HepG2 (cell line): ENCODE data around the gene TTC6. TPM values are rescaled to one million over a fixed set of nuclear protein-coding genes. Genes with fewer than 3 reads are reported as not detected.

Experiments
- ATF7 ChIP-seq, 2 experiments: fragments of 450-650 bp in 1 of 2; sonication (generic) in 1 of 2; formaldehyde crosslinking in 1 of 2; IDR thresholded peaks; 2 replicates each; pipeline versions ENCODE4 v1.4.0 to v1.6.1; 2016 to 2020; ENCODE audit warnings: antibody characterized with exemption in 1 of 2, mild to moderate bottlenecking in 1 of 2, missing genetic modification reagents in 1 of 2
- ATRX ChIP-seq: sonication (generic); formaldehyde crosslinking; IDR thresholded peaks from 2 replicates; pipeline ENCODE4 v1.4.0; 2020; ENCODE audit warnings: missing genetic modification reagents, borderline replicate concordance
- BCL6 ChIP-seq: IDR thresholded peaks from 2 replicates; pipeline ENCODE4 v1.6.1; 2016; ENCODE audit warnings: missing genetic modification reagents, missing compliant biosample characterization
- FOSL2 ChIP-seq: sonication (generic); formaldehyde crosslinking; IDR thresholded peaks from 2 replicates; pipeline ENCODE4 v1.4.0; 2020; ENCODE audit warnings: missing genetic modification reagents
- GABPB1 ChIP-seq: IDR thresholded peaks from 2 replicates; pipeline ENCODE4 v1.6.1; 2016; ENCODE audit warnings: mild to moderate bottlenecking, missing genetic modification reagents, moderate library complexity, missing compliant biosample characterization
- JUNB ChIP-seq: sonication (generic); formaldehyde crosslinking; IDR thresholded peaks from 2 replicates; pipeline ENCODE4 v1.8.0; 2022; ENCODE audit warnings: missing genetic modification reagents, mild to moderate bottlenecking, borderline replicate concordance
- KLF6 ChIP-seq: IDR thresholded peaks from 2 replicates; pipeline ENCODE4 v1.8.0; 2016; ENCODE audit warnings: missing biosample characterization, missing genetic modification reagents
- MED13 ChIP-seq: sonication (generic); formaldehyde crosslinking; IDR thresholded peaks from 2 replicates; pipeline ENCODE4 v1.5.0; 2020; ENCODE audit warnings: missing genetic modification reagents
- MIER2 ChIP-seq: IDR thresholded peaks from 2 replicates; pipeline ENCODE4 v1.6.1; 2016; ENCODE audit warnings: missing biosample characterization, missing genetic modification reagents
- NR2F1 ChIP-seq, 2 experiments: fragments of 450-650 bp in 1 of 2; formaldehyde crosslinking in 1 of 2; IDR thresholded peaks; 2 replicates each; pipeline versions ENCODE4 v1.5.0 to v1.6.1; 2016 to 2020; ENCODE audit warnings: mild to moderate bottlenecking in 1 of 2, missing compliant biosample characterization in 1 of 2, missing genetic modification reagents in 1 of 2, moderate library complexity in 1 of 2
- NR2F2 ChIP-seq: IDR thresholded peaks from 2 replicates; pipeline ENCODE4 v1.6.1; 2012; ENCODE audit warnings: low read depth, inconsistent platforms, borderline replicate concordance
- POLR2A ChIP-seq, 2 experiments: IDR thresholded peaks; 2 replicates each; pipeline ENCODE4 v1.6.1; 2011; ENCODE audit warnings: low read depth in 2 of 2, low read length in 2 of 2, mild to moderate bottlenecking in 1 of 2, moderate library complexity in 1 of 2; ENCODE audit not compliant: insufficient read depth in 1 of 2
- SCMH1 ChIP-seq: sonication (generic); formaldehyde crosslinking; IDR thresholded peaks from 2 replicates; pipeline ENCODE4 v1.9.0; 2021; ENCODE audit warnings: missing genetic modification reagents, mild to moderate bottlenecking, borderline replicate concordance
- SP1 ChIP-seq, 2 experiments: fragments of 450-650 bp in 1 of 2; sonication (generic) in 1 of 2; formaldehyde crosslinking in 1 of 2; IDR thresholded peaks; 2 replicates each; pipeline versions ENCODE4 v1.4.0 to v1.6.1; 2016 to 2020; ENCODE audit warnings: missing genetic modification reagents in 1 of 2
- SRSF1 ChIP-seq: fragments of 200-400 bp; formaldehyde crosslinking; optimal IDR thresholded peaks from 2 replicates; pipeline ENCODE3; 2017; ENCODE audit warnings: mild to moderate bottlenecking, low read depth, low read length, moderate library complexity
- TFE3 ChIP-seq: IDR thresholded peaks from 2 replicates; pipeline ENCODE4 v1.6.1; 2016
- ZBTB7B ChIP-seq: sonication (generic); formaldehyde crosslinking; IDR thresholded peaks from 2 replicates; pipeline ENCODE4 v1.4.0; 2020; ENCODE audit warnings: missing genetic modification reagents
- ZFP90 ChIP-seq: sonication (generic); formaldehyde crosslinking; IDR thresholded peaks from 2 replicates; pipeline ENCODE4 v1.8.0; 2022; ENCODE audit warnings: missing genetic modification reagents, mild to moderate bottlenecking, inconsistent platforms, borderline replicate concordance
- ZMYM4 ChIP-seq: sonication (generic); formaldehyde crosslinking; IDR thresholded peaks from 2 replicates; pipeline ENCODE4 v1.8.1; 2023; ENCODE audit warnings: mild to moderate bottlenecking, missing genetic modification reagents
- ZNF138 ChIP-seq: sonication (generic); formaldehyde crosslinking; IDR thresholded peaks from 2 replicates; pipeline ENCODE4 v1.5.0; 2020; ENCODE audit warnings: mild to moderate bottlenecking, low read depth, missing genetic modification reagents
- ZNF337 ChIP-seq: sonication (generic); formaldehyde crosslinking; IDR thresholded peaks from 2 replicates; pipeline ENCODE4 v1.5.1; 2020; ENCODE audit warnings: missing genetic modification reagents, low read depth, mild to moderate bottlenecking, borderline replicate concordance
- ZNF567 ChIP-seq: sonication (generic); formaldehyde crosslinking; IDR thresholded peaks from 2 replicates; pipeline ENCODE4 v1.8.1; 2023; ENCODE audit warnings: mild to moderate bottlenecking, missing genetic modification reagents, borderline replicate concordance
- ZNF629 ChIP-seq: sonication (generic); formaldehyde crosslinking; conservative IDR thresholded peaks from 2 replicates; pipeline ENCODE4 v1.5.0; 2020; ENCODE audit warnings: missing genetic modification reagents
- ZNF703 ChIP-seq: sonication (generic); formaldehyde crosslinking; IDR thresholded peaks from 2 replicates; pipeline ENCODE4 v1.5.1; 2020; ENCODE audit warnings: missing genetic modification reagents, mild to moderate bottlenecking, moderate library complexity, borderline replicate concordance
- ZSCAN22 ChIP-seq: sonication (generic); formaldehyde crosslinking; IDR thresholded peaks from 2 replicates; pipeline ENCODE4 v1.4.0; 2020; ENCODE audit warnings: mild to moderate bottlenecking, missing genetic modification reagents
- polyA plus RNA-seq, 8 experiments: library from polyadenylated mRNA; depleted of rRNA in 3 of 8; stranded (reverse) in 7 of 8; unstranded in 1 of 8; fragments of >200 nt; fragmentation: Illumina TruSeq in 4 of 8; extraction: Trizol in 4 of 8; gene quantifications; 2 replicates each; pipeline versions ENCODE4 v1.2.1 to v1.2.3, GENCODE V29; 2011 to 2016; ENCODE audit warnings: low read depth in 4 of 8, missing spikeins in 1 of 8, mixed read lengths in 1 of 8; ENCODE audit not compliant: insufficient read depth in 1 of 8
- total RNA-seq, 5 experiments: library from RNA; depleted of rRNA; stranded (reverse); fragments of >200 nt; fragmentation: Illumina TruSeq; extraction: Trizol; gene quantifications; 2 replicates each; pipeline ENCODE4 v1.2.3, GENCODE V29; 2016; ENCODE audit warnings: low read depth in 1 of 5
- TF ChIP-seq, protein P1 (sequence below): sonication (generic); formaldehyde crosslinking; IDR thresholded peaks from 2 replicates; pipeline ENCODE4 v1.4.0; 2020; ENCODE audit warnings: mild to moderate bottlenecking, missing genetic modification reagents
- TF ChIP-seq, protein P2 (sequence below): sonication (generic); formaldehyde crosslinking; IDR thresholded peaks from 2 replicates; pipeline ENCODE4 v1.8.1; 2023; ENCODE audit warnings: mild to moderate bottlenecking, missing genetic modification reagents, borderline replicate concordance

TTC6 gene
- total and polyA plus RNA-seq, 2 of the 13 experiments (the other 11 are each of a cell fraction or from before 2014, with no cell fraction given): 9.3 to 27.4 TPM

DNA sequence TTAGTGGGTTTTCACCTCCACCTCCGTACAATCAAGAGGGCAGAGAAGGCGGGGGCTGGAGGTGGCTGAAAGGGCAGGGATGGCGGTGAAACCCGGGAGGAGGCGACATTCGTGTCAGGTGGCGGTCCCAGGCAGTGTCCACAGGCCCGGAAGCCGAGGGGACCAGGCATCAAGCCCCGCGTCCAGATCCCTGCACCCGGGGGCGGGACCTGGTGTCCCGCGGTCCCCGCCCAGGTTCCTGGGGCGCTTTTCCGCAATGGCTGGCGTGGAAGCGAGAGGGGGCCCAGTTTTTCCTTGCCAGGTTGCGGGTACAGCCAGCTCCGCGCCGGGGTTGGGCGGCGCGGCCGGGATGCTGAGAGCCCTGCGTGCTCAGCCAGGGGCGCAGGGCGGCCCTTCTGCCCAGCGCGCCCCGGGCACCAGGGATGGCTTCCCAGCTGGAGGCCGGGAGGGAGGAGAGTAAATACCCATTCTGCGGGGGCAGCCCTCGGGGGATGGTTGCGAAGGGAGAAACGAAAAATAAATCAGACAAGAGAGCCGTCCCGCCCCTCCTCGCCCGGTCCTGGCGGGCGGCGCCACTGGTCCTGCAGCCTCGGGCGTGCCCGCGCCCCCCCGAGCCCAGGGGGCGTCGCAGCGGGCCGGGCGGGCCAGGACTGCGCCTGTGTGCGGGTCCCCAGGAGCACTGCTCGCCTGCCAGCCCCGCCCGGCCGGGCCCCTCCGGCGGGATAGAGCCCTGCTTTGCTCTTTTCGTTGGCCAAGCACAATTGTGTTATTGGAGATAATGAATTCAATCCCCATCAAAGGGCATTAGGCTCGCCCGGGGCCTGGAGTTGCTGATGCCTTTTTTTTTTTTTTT lies 11.8 kb upstream of the TTC6 start (continued):
- TF ChIP-seq ZNF567 (CRISPR knock-in tag): 0 out of 2 replicates have a peak, but pooled peaks have one; percentile 41
- TF ChIP-seq POLR2A (IDR thresholded peaks at IDR 0.05; ENCODE audit: insufficient read depth in 1 of 2, low read depth in 2 of 2, low read length in 2 of 2): peak in 1 of 2 experiments; percentile 41; a peak in 2 of 4 replicates
- TF ChIP-seq ZNF138: peak; percentile 33; the same call in 1 of the 2 replicates
- TF ChIP-seq KLF6 (CRISPR knock-in tag): 0 out of 2 replicates have a peak, but pooled peaks have one; percentile 53
- no peak for TF ChIP-seq ZNF337 (CRISPR knock-in tag)
- TF ChIP-seq NR2F1 (CRISPR knock-in tag; IDR thresholded peaks at IDR 0.05): no peak
- peak; percentile 56 for TF ChIP-seq SRSF1
- 0 out of 2 replicates have a peak, but pooled peaks have one; percentile 12 for TF ChIP-seq MED13 (CRISPR knock-in tag)
- TF ChIP-seq SP1 (IDR thresholded peaks at IDR 0.05): no peak
- TF ChIP-seq SP1 (CRISPR knock-in tag; IDR thresholded peaks at IDR 0.05): 0 out of 2 replicates have a peak, but pooled peaks have one; percentile 17
- 0 out of 2 replicates have a peak, but pooled peaks have one; percentile 63 for TF ChIP-seq JUNB (CRISPR knock-in tag)
- TF ChIP-seq MIER2 (CRISPR knock-in tag): no peak
- TF ChIP-seq ATF7 (IDR thresholded peaks at IDR 0.05): no peak
- TF ChIP-seq ATF7 (CRISPR knock-in tag; IDR thresholded peaks at IDR 0.05): no peak
- TF ChIP-seq, protein P1, sequence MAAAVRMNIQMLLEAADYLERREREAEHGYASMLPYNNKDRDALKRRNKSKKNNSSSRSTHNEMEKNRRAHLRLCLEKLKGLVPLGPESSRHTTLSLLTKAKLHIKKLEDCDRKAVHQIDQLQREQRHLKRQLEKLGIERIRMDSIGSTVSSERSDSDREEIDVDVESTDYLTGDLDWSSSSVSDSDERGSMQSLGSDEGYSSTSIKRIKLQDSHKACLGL (CRISPR knock-in tag): peak; percentile 66; the same call in 1 of the 2 replicates
- no peak for TF ChIP-seq ATRX (CRISPR knock-in tag)
- TF ChIP-seq TFE3 (CRISPR knock-in tag): peak; percentile 44; the same call in 1 of the 2 replicates
- TF ChIP-seq ZMYM4 (CRISPR knock-in tag): peak; percentile 51
- no peak for TF ChIP-seq ZNF703 (CRISPR knock-in tag)
- no peak for TF ChIP-seq FOSL2
- TF ChIP-seq BCL6 (CRISPR knock-in tag): 0 out of 2 replicates have a peak, but pooled peaks have one; percentile 24
- peak; percentile 24; the same call in 1 of the 2 replicates for TF ChIP-seq ZSCAN22
- TF ChIP-seq ZNF629: peak; percentile 23; the same call in 1 of the 2 replicates
- TF ChIP-seq ZFP90: 0 out of 2 replicates have a peak, but pooled peaks have one; percentile 43
- peak; percentile 75 for TF ChIP-seq GABPB1 (CRISPR knock-in tag)
- TF ChIP-seq, protein P2, sequence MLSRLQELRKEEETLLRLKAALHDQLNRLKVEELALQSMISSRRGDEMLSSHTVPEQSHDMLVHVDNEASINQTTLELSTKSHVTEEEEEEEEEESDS (CRISPR knock-in tag): no peak
- no peak for TF ChIP-seq NR2F2
- peak; percentile 80 for TF ChIP-seq ZBTB7B (CRISPR knock-in tag)
- TF ChIP-seq SCMH1 (CRISPR knock-in tag): no peak
